Sigmoid colon (tissue), 7 donors: ENCODE data around the gene ELP6. TPM values are rescaled to one million over a fixed set of nuclear protein-coding genes. Genes with fewer than 3 reads are reported as not detected.
"Not testable (repeated sequence)": the region's sequence is repeated elsewhere in the genome, so short reads cannot be mapped to it uniquely, and the experiment has no call there.

Experiments
- DNase-seq: peaks from one replicate; pipeline ENCODE4 v3.0.0-alpha.2; 2019
- H3K27ac ChIP-seq, 4 donors: fragments of 200-600 bp; sonication (generic); one replicate each; pipeline ENCODE4 v1.5.1; 2016 to 2019; ENCODE audit warnings: mild to moderate bottlenecking in 1 of 4
- H3K27me3 ChIP-seq, 3 donors: fragments of 200-600 bp; sonication (generic); one replicate each; pipeline ENCODE4 v1.5.1; 2019; ENCODE audit warnings: mild to moderate bottlenecking in 1 of 3
- H3K36me3 ChIP-seq, 4 donors: fragments of 200-600 bp; sonication (generic); one replicate each; pipeline ENCODE4 v1.5.1; 2016 to 2019
- H3K4me1 ChIP-seq, 4 donors: fragments of 200-600 bp; sonication (generic); one replicate each; pipeline ENCODE4 v1.5.1; 2017 to 2019
- H3K4me3 ChIP-seq, 4 donors: fragments of 200-600 bp; sonication (generic); one replicate each; pipeline ENCODE4 v1.5.1; 2017 to 2019; ENCODE audit warnings: mild to moderate bottlenecking in 2 of 4, moderate library complexity in 1 of 4
- H3K9me3 ChIP-seq, 4 donors: fragments of 200-600 bp in 3 of 4; sonication (generic) in 3 of 4; one replicate each; pipeline versions ENCODE4 v1.5.1 to v1.6.1; 2013 to 2019
- CTCF ChIP-seq, 4 experiments: fragments of 450-650 bp in 3 of 4; fragments of 200-600 bp in 1 of 4; IDR thresholded peaks; one replicate each; pipeline ENCODE4 v1.5.1; 2016 to 2019; ENCODE audit warnings: antibody characterized with exemption in 4 of 4, mild to moderate bottlenecking in 3 of 4, moderate library complexity in 2 of 4
- EP300 ChIP-seq, 4 donors: sonication (generic); formaldehyde crosslinking; IDR thresholded peaks; one replicate each; pipeline ENCODE4 v1.6.1; 2017; ENCODE audit warnings: antibody characterized with exemption in 4 of 4
- POLR2A ChIP-seq, 2 donors: fragments of 450-650 bp; IDR thresholded peaks; one replicate each; pipeline ENCODE4 v1.6.1; 2016; ENCODE audit warnings: antibody characterized with exemption in 2 of 2, mild to moderate bottlenecking in 2 of 2, moderate library complexity in 2 of 2
- POLR2AphosphoS5 ChIP-seq, 4 donors: sonication (generic); formaldehyde crosslinking; IDR thresholded peaks; one replicate each; pipeline ENCODE4 v1.6.1; 2017; ENCODE audit warnings: antibody characterized with exemption in 4 of 4
- WGBS, 2 donors: extraction: QIAGEN DNeasy Blood & Tissue Kit; methylation state at CpG; one replicate each; pipeline ENCODE4 v1.1.7; 2013; 5-methylcytosine and 5-hydroxymethylcytosine counted together
- intact Hi-C: fragments of 100-400 bp; cut with DNase I; formaldehyde crosslinking; loops from one replicate; pipeline ENCODE4 v1.15.1; 2023
- polyA plus RNA-seq, 3 donors: library from polyadenylated mRNA; stranded (reverse); fragments of 200-250 nt; gene quantifications; one replicate each; pipeline ENCODE4 v1.2.3, GENCODE V29; 2013
- total RNA-seq, 4 donors: library from RNA; depleted of rRNA; stranded (reverse); fragments of >200 nt; gene quantifications; one replicate each; pipeline ENCODE4 v1.1.0, GENCODE V29; 2016
- donor health status: healthy with polysubstance abuse.
- donor health status: Bipolar disorder and iron deficiency.
- donor health status: healthy.

Gene ELP6
- total and polyA plus RNA-seq, 7 donors: 17.1 to 38.9 (median 21.6) TPM

- no peaks in the 10 kb centered on the region for H3K36me3 ChIP-seq
- WGBS, 2 donors: 0 to 1% methylated on average over 24 of the region's 24 CpGs
- H3K4me3 ChIP-seq: peak overlapping the region; percentile 75 to 97 (median 89)
- no peaks in the 10 kb centered on the region for H3K27me3 ChIP-seq
- no peak for DNase-seq
- intact Hi-C loops: loop anchor here (2.0 kb wide), 1 partner anchor 32 kb away; no protein-coding TSS in a partner anchor
- peak overlapping the region; percentile 81 to 87 (median 84) for H3K27ac ChIP-seq
- peaks cover 0 to 25% (median 20%) of the 10 kb centered on the region in 4 donors for H3K4me1 ChIP-seq
- H3K9me3 ChIP-seq: no peaks in the 10 kb centered on the region
- TF ChIP-seq POLR2AphosphoS5 (IDR thresholded peaks at IDR 0.05) (no peak), POLR2A (IDR thresholded peaks at IDR 0.05) (no peak), CTCF (IDR thresholded peaks at IDR 0.05) (no peak), EP300 (IDR thresholded peaks at IDR 0.05) (no peak)
Observed at GRCh38 chr3:47475029-47475569, 38.4 kb downstream of the ELP6 start.

- Histone ChIP-seq H3K27ac (no peak overlapping the region), H3K4me1 (peaks cover 0 to 25% (median 20%) of the 10 kb centered on the region in 4 donors), H3K36me3 (no peaks in the 10 kb centered on the region), H3K27me3 (no peaks in the 10 kb centered on the region), H3K4me3 (no peak overlapping the region), H3K9me3 (no peaks in the 10 kb centered on the region)
- DNase-seq: no peak
- TF ChIP-seq EP300 (IDR thresholded peaks at IDR 0.05) (no peak), POLR2AphosphoS5 (IDR thresholded peaks at IDR 0.05) (no peak), CTCF (IDR thresholded peaks at IDR 0.05) (no peak), POLR2A (IDR thresholded peaks at IDR 0.05) (no peak)
- intact Hi-C loops: no loop called here
- WGBS, 2 donors: 32 to 69% methylated on average over 3 of the region's 3 CpGs
Observed at GRCh38 chr3:47473391-47473790, 40.1 kb downstream of the ELP6 start.

GRCh38 chr3:47469616-47470015 is 43.9 kb downstream of the ELP6 start:
- Histone ChIP-seq H3K9me3 (no peaks in the 10 kb centered on the region), H3K27ac (no peak overlapping the region), H3K4me1 (peaks cover 0 to 8% (median 5%) of the 10 kb centered on the region in 4 donors), H3K27me3 (no peaks in the 10 kb centered on the region), H3K36me3 (no peaks in the 10 kb centered on the region), H3K4me3 (no peak overlapping the region)
- intact Hi-C loops: no loop called here
- no peak for DNase-seq
- TF ChIP-seq CTCF (IDR thresholded peaks at IDR 0.05): no peak
- no peak for TF ChIP-seq POLR2AphosphoS5 (IDR thresholded peaks at IDR 0.05)
- TF ChIP-seq POLR2A (IDR thresholded peaks at IDR 0.05): no peak
- TF ChIP-seq EP300 (IDR thresholded peaks at IDR 0.05): no peak
- 81 to 92% methylated on average over 3 of the region's 3 CpGs for WGBS, 2 donors

GRCh38 chr3:47468315-47468714 is 45.2 kb downstream of the ELP6 start:
- intact Hi-C loops, H3K4me1 ChIP-seq, H3K9me3 ChIP-seq, H3K36me3 ChIP-seq, H3K27ac ChIP-seq, DNase-seq, H3K27me3 ChIP-seq, H3K4me3 ChIP-seq: not testable (repeated sequence)
- 83 to 96% methylated on average over 1 of the region's 1 CpG for WGBS, 2 donors

GRCh38 chr3:47464588-47464987 is 48.9 kb downstream of the ELP6 start:
- TF ChIP-seq POLR2A (IDR thresholded peaks at IDR 0.05) (no peak), EP300 (IDR thresholded peaks at IDR 0.05) (no peak), POLR2AphosphoS5 (IDR thresholded peaks at IDR 0.05) (no peak)
- H3K4me3 ChIP-seq: no peak overlapping the region
- no peak for DNase-seq
- no peak overlapping the region for H3K27ac ChIP-seq
- peaks cover 0 to 3% (median 0%) of the 10 kb centered on the region in 4 donors for H3K4me1 ChIP-seq
- H3K27me3 ChIP-seq: no peaks in the 10 kb centered on the region
- intact Hi-C loops: no loop called here
- 75 to 88% methylated on average over 1 of the region's 1 CpG for WGBS, 2 donors
- no peaks in the 10 kb centered on the region for H3K9me3 ChIP-seq
- no peaks in the 10 kb centered on the region for H3K36me3 ChIP-seq

GRCh38 chr3:47459534-47460085 is 53.9 kb downstream of the ELP6 start:
- intact Hi-C loops, H3K36me3 ChIP-seq, DNase-seq, H3K9me3 ChIP-seq, H3K27me3 ChIP-seq, H3K27ac ChIP-seq, H3K4me1 ChIP-seq, H3K4me3 ChIP-seq: not testable (repeated sequence)
- 93 to 94% methylated on average over 9 of the region's 9 CpGs for WGBS, 2 donors
